ENCODE data around the gene HAPLN2. TPM values are rescaled to one million over a fixed set of nuclear protein-coding genes. Genes with fewer than 3 reads are reported as not detected.

HAPLN2 gene
- total RNA-seq (2022; extraction: Qiagen RNA extraction), result 0.14 to 0.21 TPM (median 0.14 TPM) in 3 of 5 replicates, not detected in the others

GRCh38 chr1:156618853-156619581 lies at the start of gene HAPLN2:
Gene HAPLN2 (plus strand): TSS chr1:156619415. CDS start chr1:156623491, 4,076 bp downstream.

DNA sequence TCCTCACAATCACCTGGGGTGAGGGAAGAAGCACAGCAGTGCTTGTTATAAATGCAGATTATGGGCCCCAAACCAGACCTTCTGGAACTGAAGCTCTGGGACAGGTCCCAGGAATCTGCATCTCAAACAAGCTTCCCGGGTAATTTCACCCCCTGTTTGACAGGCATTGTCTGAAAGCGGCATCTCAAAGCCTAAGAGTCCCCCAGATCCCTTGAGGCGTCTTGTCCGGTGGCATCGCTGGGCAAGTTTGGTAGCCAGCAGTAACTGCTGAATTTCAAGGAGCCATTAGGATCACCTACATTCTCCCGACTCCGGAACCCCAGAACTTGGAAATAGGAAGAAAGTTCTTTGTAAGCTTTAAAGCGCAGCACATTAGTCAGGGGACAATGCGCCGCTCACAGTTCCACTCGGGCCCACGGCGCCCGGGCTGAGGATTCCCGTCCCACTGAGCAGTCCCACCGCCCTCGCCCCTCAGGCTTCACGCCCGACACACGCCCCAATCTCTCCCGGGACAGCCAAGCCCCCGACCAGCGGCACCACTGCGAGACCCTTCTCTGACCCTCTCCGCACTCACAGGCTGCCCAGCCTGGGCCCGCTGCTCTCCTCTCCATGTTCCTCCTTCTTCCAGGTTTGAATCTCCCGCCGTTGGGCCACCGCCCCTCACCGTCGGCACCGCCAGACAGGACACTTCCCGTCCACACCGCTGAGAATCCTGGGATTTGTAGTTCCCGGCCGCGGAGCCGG lies 47.1 kb upstream of the HAPLN2 start, which contains the start of gene IQGAP3:
Gene IQGAP3 (minus strand): TSS at position 647 of the 744 bp plus-strand sequence. CDS start 36 bp downstream, at position 611.

GRCh38 chr1:156579472-156579871 lies 39.7 kb upstream of the HAPLN2 start, which contains the start of gene TTC24:
Gene TTC24 (plus strand): TSS chr1:156579723. CDS start chr1:156581365, 1,642 bp downstream.

DNA sequence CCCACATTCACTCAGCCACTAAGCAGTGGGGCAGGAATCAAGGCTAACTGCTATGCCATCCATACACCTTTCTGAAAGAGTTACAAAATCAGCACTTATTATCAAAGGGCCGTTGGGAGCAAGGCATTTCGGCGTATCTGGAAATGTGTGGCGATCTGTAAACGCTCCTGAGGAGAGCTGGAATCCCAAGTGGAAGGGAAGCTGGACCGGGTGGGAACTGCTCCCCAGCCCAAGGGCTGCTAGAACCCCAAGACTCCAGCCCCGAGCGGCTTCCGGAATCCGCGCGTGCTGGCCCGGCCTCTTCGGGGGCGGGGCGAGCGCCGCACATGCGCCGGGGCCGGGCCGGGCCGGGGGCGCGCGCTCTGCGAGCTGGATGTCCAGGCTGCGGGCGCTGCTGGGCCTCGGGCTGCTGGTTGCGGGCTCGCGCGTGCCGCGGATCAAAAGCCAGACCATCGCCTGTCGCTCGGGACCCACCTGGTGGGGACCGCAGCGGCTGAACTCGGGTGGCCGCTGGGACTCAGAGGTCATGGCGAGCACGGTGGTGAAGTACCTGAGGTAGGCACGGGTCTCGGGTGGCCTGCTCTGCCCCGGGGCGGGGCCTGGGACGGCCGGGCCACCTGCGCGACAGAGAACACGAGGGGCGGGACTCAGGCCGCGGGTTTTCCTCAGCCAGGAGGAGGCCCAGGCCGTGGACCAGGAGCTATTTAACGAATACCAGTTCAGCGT lies 27.6 kb upstream of the HAPLN2 start, which contains the start of gene NAXE:
Gene NAXE (plus strand): TSS at position 345 of the 726 bp plus-strand sequence. CDS start 29 bp downstream, at position 374.

DNA sequence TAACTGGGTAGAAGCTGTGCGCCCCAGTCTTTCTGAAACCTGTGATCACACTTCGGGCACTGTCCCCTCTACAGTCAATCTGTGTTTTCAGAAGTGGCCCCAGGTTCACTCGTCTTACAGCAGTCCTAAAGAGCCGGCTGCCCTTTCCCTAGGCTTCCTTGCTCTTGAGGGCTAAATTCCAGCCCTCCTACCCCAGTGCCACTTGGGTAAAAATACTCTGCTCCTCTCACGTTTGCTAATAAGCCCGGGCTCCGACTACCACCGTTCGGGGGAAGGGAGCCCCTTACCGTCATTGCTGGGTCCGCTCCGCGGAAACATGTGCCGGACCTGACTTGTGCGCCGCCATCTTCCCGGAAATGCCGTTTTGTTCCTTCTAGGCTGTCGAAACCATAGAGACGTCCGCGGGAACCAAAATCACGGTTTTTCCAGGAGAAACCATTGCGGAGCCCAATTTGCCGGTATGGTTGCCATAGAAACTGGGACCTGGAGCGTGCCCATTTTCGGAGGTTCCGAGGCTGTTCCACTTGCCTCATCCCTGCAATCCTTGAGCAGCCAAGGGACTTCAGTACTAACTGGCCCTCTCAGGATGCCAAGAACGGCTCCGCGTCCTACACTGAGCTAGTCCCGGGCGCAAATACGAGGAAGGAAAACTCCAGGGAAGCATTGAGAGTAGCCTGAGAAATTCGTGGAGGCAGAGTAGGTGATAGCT lies 17.9 kb upstream of the HAPLN2 start, which contains the start of gene GPATCH4:
Gene GPATCH4 (minus strand): TSS at position 358 of the 709 bp plus-strand sequence.

DNA sequence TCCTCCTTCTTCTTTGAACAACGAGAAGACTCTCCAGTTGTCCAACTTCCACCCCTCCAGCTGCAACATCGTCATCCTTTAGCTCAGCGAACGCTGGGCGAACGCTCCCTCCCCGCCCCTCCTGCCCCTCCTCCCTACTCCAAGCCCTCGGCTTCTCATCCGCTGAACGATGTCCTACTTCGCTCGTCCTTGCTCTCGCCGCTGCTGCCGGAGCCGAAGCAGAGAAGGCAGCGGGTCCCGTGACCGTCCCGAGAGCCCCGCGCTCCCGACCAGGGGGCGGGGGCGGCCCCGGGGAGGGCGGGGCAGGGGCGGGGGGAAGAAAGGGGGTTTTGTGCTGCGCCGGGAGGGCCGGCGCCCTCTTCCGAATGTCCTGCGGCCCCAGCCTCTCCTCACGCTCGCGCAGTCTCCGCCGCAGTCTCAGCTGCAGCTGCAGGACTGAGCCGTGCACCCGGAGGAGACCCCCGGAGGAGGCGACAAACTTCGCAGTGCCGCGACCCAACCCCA lies 22.6 kb downstream of the HAPLN2 start, which contains the start of gene BCAN:
Gene BCAN (plus strand): TSS at position 357 of the 504 bp plus-strand sequence. CDS start 3,938 bp downstream, outside the sequence.

Other genes starting within 250 kb of the HAPLN2 start
- 20.9 to 35.5 TPM (median 30.3 TPM) in 5 replicates for gene MEF2D, start 118.6 kb upstream of the HAPLN2 start, total RNA-seq (2022; extraction: Qiagen RNA extraction)
- 12.2 to 20.9 TPM (median 18.6 TPM) in 5 replicates for gene IQGAP3, start 46.9 kb upstream of the HAPLN2 start, total RNA-seq (2022; extraction: Qiagen RNA extraction)
- gene TTC24, start 39.7 kb upstream of the HAPLN2 start, total RNA-seq (2022; extraction: Qiagen RNA extraction), result not detected in 5 replicates
- 133 to 172 TPM (median 169 TPM) in 5 replicates for gene NAXE, start 27.6 kb upstream of the HAPLN2 start, total RNA-seq (2022; extraction: Qiagen RNA extraction)
- 62.7 to 97.9 TPM (median 67.4 TPM) in 5 replicates for gene GPATCH4, start 17.9 kb upstream of the HAPLN2 start, total RNA-seq (2022; extraction: Qiagen RNA extraction)
- gene BCAN, start 22.7 kb downstream of the HAPLN2 start, total RNA-seq (2022; extraction: Qiagen RNA extraction), result 0.05 to 0.12 TPM in 2 of 5 replicates, not detected in the others
- 1.2 to 1.5 TPM (median 1.3 TPM) in 5 replicates for gene NES, start 58.0 kb downstream of the HAPLN2 start, total RNA-seq (2022; extraction: Qiagen RNA extraction)
- 10.1 to 14.1 TPM (median 11.0 TPM) in 5 replicates for gene CRABP2, start 86.2 kb downstream of the HAPLN2 start, total RNA-seq (2022; extraction: Qiagen RNA extraction)
- gene METTL25B, start 109.1 kb downstream of the HAPLN2 start, total RNA-seq (2022; extraction: Qiagen RNA extraction), result 20.7 to 26.6 TPM (median 25.5 TPM) in 5 replicates
- 39.8 to 52.9 TPM (median 44.0 TPM) in 5 replicates for gene ISG20L2, start 109.4 kb downstream of the HAPLN2 start, total RNA-seq (2022; extraction: Qiagen RNA extraction)
- 173 to 203 TPM (median 195 TPM) in 5 replicates for gene MRPL24, start 121.7 kb downstream of the HAPLN2 start, total RNA-seq (2022; extraction: Qiagen RNA extraction)
- 422 to 452 TPM (median 434 TPM) in 5 replicates for gene HDGF, start 132.3 kb downstream of the HAPLN2 start, total RNA-seq (2022; extraction: Qiagen RNA extraction)
- gene PRCC, start 148.1 kb downstream of the HAPLN2 start, total RNA-seq (2022; extraction: Qiagen RNA extraction), result 71.8 to 77.9 TPM (median 77.7 TPM) in 5 replicates
- gene SH2D2A, start 197.4 kb downstream of the HAPLN2 start, total RNA-seq (2022; extraction: Qiagen RNA extraction), result 2.8 to 5.1 TPM (median 3.9 TPM) in 5 replicates
- 0.01 TPM in 1 of 5 replicates, not detected in the others for gene INSRR, start 239.7 kb downstream of the HAPLN2 start, total RNA-seq (2022; extraction: Qiagen RNA extraction)
- gene NTRK1, start 241.4 kb downstream of the HAPLN2 start, total RNA-seq (2022; extraction: Qiagen RNA extraction), result 0.06 to 0.15 TPM (median 0.12 TPM) in 5 replicates

All from A549 treated with CORT108297 at 1 μM for 4 hours (cell line).